GM18907 (cell line): ENCODE results near the gene TTC28.
"Not testable (repeated sequence)": the region's sequence is repeated elsewhere in the genome, so short reads cannot be mapped to it uniquely, and the experiment has no call there.

ENCODE experiments used
- ATAC-seq: cut with Tn5 transposase; IDR thresholded peaks from one replicate; pipeline ENCODE4 v1.9.1; 2021; ENCODE audit warnings: mild to moderate bottlenecking, moderate library complexity; ENCODE audit not compliant: unreplicated experiment

The TTC28 gene

DNA sequence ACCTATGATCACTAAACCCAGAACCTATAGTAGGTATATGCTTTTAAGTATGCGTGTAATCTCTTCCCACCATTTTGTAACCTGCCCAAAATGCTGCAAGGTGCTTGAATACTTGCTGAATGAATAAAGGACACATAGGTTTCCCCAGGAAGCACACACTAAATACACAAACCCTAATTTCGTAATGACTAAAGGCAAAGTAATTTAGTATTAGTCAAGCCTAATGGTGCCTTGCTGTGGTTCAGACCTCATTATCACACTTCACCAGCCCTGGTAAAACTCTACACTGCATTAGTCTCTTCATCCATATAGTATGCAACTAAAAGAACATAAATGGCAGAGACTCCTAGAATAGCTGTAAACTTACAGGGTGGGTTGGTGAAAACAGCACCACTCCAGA lies 471.6 kb downstream of the TTC28 start:
- ATAC-seq, result no peak

DNA sequence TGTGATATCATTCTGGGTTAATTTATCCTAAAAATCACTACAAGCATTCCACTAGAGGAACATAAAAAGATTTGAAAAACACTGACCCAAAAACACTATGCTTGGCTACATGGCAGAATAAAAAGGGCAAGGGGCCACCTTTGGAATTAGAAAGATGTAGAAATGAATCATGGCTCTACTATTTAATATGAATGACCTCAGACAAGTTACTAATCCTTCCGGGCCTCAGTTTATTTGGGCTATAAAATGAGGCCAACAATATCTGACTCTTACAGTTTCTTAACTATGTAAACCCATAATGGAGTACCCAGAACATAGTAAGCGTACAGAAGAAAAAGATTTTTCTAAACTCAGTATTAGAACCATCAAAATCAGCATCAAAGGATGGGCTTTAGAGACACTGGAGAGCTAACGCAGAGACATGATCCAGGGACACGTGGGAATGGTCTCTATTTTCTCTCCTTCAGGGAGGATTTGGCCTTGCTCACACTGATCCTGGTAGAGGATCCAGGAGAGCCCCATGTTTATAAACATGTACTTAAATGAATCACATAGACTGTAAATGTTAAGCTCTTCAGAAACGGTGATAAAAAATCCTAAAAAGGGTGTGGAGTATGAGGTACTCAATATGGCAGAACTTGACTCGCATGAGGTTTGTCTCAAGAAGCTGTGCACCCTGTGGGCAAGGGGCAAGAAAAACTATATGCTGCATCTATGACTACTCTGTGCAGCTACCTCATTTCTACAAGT lies 472.2 kb downstream of the TTC28 start:
- ATAC-seq, result no peak

GRCh38 chr22:28205926-28206325 lies 473.7 kb downstream of the TTC28 start:
- ATAC-seq, result no peak

DNA sequence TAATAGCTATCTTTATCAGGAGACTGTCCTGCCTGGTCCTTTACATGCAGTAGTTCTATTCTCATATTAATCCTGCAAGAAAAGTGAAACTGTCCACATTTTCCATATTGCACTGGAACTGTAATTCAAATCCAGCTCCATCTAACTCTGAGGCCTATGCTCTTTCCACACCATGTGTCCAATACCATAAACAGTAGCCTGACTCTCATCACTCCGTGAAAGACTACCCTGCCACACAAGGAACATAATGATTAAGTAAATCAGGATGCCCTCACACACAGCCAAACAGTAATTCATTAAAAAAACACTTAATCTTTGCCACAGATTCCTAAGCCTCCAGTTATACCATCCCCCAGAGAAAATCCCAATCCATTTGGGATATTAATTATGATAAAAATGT lies 475.3 kb downstream of the TTC28 start:
- ATAC-seq, result no peak

DNA sequence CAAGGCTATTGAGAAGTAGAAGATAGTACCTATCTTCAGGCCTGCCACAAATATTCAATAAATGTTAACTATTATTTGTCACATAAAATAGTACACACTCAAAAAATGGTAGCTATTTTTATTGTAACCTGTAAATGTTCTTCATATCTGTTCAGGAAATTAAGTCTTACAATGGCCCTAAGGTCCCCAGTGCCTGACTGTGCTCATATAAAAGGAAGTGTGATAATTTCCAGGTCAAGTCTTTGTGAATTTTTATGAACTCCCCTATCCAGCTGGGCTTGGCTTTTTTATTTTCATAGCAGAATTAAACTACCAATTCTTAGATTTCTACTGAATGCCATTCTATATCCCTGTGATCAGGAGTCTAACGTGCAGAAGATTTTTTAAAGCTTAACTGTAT lies 476.4 kb downstream of the TTC28 start:
- ATAC-seq, result no peak

DNA sequence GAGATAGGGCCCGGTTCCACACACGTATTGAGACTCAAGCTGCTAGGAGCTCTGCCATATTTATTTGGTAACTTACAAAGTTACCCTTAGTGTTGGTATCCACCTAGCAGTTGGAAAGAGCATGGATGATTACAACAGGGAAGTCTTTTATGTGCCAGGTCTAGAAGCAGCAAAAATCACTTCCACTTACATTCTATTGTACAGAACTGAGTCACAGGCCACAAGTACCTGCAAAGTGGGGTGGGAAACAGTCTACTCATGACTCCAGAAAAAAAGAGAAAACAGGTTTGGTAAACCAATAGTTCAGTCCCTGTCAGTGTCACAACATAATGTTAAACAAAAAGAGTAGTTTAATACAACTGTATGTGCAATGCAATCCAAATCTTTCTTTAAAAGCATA lies 480.9 kb downstream of the TTC28 start:
- no peak for ATAC-seq

GRCh38 chr22:28191571-28191970 lies 488.1 kb downstream of the TTC28 start:
- ATAC-seq, result not testable (repeated sequence)

DNA sequence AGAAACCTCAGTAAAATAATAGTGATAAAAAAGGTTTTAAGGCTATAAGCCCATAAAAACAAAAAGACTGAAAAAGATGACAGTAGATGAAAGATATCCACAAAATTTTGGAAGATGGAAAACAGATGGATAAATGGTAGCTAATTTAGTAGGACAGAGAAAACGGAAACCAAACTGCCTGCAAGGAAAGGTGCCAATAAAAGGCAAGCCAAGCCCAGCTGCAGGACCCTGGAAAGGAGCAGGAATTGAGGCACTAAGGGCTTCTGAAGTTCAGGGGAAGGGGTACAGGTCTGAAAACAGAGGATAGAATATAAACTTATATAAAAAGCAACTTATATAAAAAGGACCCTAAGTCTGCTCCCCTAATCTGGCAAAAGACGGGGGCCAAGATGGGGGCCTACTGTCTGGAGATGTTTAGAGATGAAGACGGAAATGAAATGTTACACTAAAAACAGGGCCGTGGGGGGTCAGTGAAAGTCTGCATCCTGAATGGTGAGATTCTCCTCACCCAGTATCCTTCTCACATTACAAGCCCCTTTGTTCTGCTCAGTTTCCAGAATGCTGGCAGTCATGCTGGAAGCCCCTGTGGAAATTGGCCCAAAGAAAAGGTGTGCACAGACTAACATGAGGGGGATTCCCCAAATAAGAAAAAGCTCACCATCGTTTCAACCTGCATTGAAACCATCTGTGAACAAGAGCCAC lies 491.3 kb downstream of the TTC28 start:
- no peak for ATAC-seq

GRCh38 chr22:28187612-28188011 lies 492.0 kb downstream of the TTC28 start:
- ATAC-seq, result no peak

GRCh38 chr22:28186641-28187040 lies 493.0 kb downstream of the TTC28 start:
- ATAC-seq, result no peak

DNA sequence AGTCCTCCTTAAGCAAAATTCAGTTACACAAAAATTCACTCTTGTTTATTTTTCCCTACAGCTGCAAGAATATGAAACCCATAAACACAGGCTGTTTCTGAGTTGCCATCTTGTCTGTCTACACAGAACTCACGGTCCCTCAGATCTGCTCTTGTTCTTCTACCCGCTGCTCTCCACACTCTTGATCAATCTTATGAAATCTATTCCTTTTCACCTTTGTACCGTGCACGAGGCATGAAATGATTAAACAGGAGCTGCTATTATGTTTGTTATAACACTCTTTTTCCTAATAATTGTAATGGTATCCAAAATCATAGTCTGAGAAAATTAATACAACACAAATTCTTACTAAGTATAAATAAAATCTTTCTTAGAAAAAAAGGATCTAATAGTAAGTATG lies 494.5 kb downstream of the TTC28 start:
- no peak for ATAC-seq

DNA sequence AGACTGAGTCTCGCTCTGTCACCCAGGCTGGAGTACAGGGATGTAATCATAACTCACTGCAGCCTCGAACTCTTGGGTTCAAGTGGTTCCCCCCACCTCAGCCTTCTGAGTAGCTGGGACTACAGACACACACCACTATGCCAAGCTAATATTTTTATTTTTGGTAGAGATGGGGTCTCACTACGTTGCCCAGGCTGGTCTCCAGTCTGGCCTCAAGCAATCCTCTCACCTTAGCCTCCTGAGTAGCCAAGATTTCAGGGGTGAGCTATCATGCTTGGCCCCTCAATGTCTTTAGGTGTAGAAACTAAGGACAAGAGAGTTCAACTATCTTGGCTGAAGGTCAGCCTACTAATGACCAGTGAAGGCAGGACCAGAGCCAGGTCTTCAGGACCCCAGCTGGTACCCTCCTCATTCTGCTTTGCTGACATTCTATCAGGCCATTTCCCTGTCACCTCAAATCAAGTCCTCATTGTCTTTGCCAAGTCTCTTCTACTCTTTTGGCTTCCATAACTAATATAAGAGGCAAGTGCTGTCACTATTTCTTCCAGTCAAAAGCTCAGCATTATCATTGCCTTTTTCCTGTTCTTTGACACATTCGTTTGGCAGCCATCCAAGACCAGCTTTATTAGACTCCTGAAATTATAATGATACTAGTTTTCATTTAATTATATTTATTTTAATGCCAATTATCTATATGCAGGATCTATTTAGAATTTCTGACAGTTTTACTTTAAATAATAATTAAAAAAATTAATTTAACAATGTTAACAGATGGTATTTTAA lies 496.4 kb downstream of the TTC28 start:
- ATAC-seq, result no peak

GRCh38 chr22:28180804-28181731 lies 498.6 kb downstream of the TTC28 start:
- no peak for ATAC-seq

- ATAC-seq, result no peak
These were observed 500.2 kb downstream of the TTC28 start for GRCh38 chr22:28179392-28179791.

DNA sequence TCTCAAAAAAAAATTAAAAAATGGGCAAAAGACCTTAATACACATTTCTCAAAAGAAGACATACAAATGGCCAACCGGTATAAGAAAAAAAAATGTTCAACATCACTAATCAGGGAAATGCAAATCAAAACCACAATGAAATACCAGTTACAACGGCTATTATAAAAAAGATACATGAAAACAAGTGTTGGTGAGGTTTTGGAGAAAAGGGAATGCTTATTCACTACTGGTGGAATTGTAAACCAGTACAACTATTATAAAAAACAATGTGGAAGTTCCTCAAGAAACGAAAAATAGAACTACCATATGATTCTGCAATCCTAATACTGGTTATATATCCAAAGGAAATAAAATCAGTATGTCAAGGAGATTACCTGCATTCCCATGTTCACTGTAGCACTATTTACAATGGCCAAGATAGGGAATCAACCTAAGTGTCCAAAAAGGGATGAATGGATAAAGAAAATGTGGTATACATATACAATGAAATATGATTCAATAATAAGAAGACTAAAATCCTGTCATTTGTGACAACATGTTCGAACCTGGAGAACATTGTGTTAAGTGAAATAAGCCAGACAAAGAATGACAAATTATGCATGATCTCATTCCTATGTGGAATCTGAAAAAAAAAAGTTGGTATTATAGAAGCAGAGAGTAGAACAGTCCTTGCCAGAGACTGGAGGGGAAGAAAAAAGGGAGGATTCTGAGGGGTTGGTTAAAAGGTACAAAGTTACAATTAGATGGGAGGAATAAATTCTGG lies 503.7 kb downstream of the TTC28 start:
- no peak for ATAC-seq

- ATAC-seq, result no peak
These were observed 505.1 kb downstream of the TTC28 start for GRCh38 chr22:28174509-28174908.

GRCh38 chr22:28172892-28173670 lies 506.6 kb downstream of the TTC28 start:
- ATAC-seq, result no peak

GRCh38 chr22:28171712-28172111 lies 507.9 kb downstream of the TTC28 start:
- no peak for ATAC-seq

- ATAC-seq, result no peak
These were observed 508.5 kb downstream of the TTC28 start for GRCh38 chr22:28171115-28171514.
